Epithelial cell of prostate (primary cell): ENCODE data around the gene ILDR2.
A peak's percentile ranks its signal among the peaks of the same experiment; 100 is the strongest.

Experiments
- DNase-seq: peaks from one replicate; pipeline ENCODE4 v3.0.0-alpha.2; 2011; ENCODE audit warnings: low read depth, low spot score
- H3K27ac ChIP-seq: fragments of 450-650 bp; 2 replicates; pipeline ENCODE4 v1.5.1; 2017; ENCODE audit warnings: mild to moderate bottlenecking

ILDR2 gene

GRCh38 chr1:166972193-166972592 lies 3.1 kb downstream of the ILDR2 start:
- no peak for DNase-seq

DNA sequence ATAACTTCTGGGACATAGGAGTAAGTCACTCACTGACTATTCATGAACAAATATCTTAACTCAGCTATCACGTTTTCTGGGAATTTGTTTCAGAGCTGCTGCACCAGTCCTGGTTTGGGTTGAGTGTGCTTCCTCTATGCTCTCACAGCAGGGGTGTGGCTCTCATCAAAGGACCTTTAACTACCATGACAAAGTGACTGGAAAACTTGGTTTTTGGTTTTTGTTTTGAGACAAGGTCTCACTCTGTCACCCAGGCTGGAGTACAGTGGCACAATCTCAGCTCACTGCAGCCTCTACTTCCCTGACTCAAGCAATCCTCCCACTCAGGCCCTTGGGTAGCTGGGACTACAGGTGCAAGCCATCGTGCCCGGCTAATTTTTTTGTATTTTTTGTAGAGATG lies 4.1 kb downstream of the ILDR2 start:
- no peak overlapping the region for H3K27ac ChIP-seq
- DNase-seq, result no peak

More at GRCh38 chr1:166972193-166972592, 3.1 kb downstream of the ILDR2 start:
- H3K27ac ChIP-seq, result no peak overlapping the region

GRCh38 chr1:166969074-166969677 lies 6.2 kb downstream of the ILDR2 start:
- H3K27ac ChIP-seq, result no peak overlapping the region
- no peak for DNase-seq

DNA sequence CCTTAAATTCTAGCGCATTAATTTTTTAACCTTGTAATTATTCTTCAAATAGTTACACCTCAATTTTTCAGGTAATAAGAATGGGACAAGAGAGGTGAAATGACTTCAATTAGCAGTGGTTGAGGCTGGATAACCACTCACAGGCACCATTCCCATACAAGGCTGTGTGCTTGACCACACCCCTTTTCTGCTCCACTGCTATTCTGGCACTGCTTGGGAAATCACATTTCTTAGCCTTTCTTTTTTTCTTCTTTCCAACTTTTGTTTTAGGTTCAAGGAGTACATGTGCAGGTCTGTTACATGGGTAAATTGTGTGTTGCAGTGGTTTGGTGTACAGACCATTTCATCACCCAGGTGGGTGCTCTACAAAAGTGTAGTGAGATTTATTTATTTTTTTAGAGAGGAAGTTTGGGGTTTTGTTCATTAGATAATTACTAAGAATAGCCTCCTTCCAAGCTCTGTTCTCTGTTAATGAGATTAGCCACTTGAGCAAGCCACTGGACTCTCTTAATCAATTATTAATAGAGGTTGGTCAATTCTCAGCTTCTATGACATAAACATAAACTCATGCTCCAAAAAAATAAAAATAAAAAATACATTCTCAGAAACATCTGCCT lies 14.4 kb downstream of the ILDR2 start:
- H3K27ac ChIP-seq, result no peak overlapping the region
- DNase-seq, result no peak

DNA sequence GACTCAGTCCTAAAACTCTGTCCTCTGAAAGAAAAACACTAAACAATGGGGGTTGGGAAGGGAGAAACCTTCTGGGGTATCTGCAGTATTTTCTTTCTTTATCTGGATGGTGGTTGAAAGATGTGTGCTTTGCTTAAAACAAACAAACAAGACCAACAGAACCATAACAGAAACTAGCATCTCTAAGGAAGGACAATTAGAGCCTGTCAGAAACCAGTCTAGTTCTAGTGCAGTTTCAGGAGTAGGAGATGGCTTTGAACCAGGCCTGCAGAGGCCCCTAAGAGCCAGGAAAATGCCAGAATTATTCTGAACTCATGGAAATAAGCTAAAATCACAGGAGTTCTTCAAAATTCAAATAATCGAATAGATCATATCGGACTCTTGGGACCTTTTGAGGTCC lies 18.5 kb downstream of the ILDR2 start:
- no peak for DNase-seq

DNA sequence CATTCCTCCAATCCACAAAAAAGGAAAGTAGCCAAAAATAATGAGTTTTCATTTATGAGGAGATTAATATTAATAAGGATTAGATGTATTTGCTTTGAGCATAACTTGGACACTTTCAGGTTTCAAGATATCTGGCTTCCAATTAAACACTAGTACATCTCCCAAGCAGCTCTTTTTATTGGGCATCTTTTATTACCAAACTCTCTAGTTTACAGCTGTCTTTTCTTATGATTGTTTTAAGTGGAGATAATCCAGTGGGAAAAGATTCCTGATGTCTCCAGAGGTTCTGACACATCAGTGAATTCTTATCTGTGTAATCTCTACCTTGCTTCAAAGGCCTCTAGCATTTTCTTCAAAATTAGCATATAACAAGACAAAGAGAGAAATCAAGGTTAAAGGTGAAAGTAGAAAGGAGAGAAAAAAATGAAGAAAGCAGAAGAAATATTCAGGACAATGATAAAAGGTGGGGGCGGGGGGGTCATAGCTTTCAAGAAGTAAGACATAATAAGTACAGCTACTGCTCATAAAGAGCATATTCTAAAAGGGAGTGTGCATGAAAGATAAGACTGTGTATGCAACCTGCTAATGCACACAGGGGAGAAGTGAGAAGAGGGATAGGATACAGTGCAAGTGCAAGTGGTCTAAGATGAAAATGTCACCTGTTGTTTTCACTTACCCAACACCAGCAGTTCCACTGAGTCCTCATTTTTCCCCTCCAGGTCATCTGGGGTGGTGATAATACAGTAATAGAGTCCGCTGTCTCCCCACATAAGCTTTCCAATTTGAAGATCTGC lies 19.1 kb downstream of the ILDR2 start:
- no peak for DNase-seq
- no peak overlapping the region for H3K27ac ChIP-seq

More for the DNA sequence above, 18.5 kb downstream of the ILDR2 start:
- H3K27ac ChIP-seq, result no peak overlapping the region

GRCh38 chr1:166953491-166953890 lies 21.8 kb downstream of the ILDR2 start:
- H3K27ac ChIP-seq, result no peak overlapping the region
- no peak for DNase-seq

GRCh38 chr1:166952002-166952746 lies 23.2 kb downstream of the ILDR2 start:
- DNase-seq, result peak; percentile 1
- H3K27ac ChIP-seq, result no peak overlapping the region

DNA sequence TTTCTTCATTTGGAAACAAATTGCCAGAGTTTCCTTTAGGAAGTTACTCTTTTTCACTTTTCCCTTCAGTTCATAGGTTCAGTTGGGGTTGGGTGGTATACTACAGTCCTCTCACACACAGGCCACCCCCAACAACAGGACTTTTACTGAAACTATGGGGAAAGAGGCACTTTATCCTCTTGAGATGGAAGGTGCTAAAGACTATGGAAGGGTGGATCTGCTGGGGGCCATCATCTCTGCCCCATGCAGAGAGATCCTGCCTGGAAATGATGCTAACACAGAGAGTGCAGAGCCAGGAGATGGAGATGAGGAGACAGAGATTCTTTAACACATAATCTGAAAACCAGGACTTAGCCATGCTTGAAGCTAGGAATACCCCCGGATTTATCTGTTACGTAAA lies 24.3 kb downstream of the ILDR2 start:
- H3K27ac ChIP-seq, result no peak overlapping the region

DNA sequence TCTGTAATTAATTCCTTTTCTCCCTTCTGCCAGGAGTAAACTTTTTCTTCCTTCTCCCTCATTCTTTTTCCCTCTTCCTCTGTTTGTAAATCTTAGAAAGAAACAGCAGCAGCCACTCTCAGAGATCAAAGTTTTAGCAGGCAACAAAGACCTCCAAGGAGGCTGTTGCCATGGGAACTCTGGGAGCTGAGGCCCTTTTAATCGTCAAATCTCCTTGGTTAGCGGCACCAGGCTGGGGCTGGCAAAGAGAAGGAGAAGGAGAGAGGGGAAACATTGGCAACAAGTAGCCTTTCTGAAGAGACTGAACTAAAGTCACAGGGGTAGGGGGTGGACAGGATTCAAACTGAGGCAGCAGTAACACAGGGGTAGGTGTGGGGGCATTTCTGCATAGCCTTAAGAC lies 25.2 kb downstream of the ILDR2 start:
- no peak for DNase-seq
- no peak overlapping the region for H3K27ac ChIP-seq

More for the DNA sequence above, 24.3 kb downstream of the ILDR2 start:
- DNase-seq, result no peak

- no peak for DNase-seq
- no peak overlapping the region for H3K27ac ChIP-seq
Observed at GRCh38 chr1:166948856-166949350, 26.4 kb downstream of the ILDR2 start.

- H3K27ac ChIP-seq, result no peak overlapping the region
- DNase-seq, result no peak
Observed at GRCh38 chr1:166947398-166948043, 27.8 kb downstream of the ILDR2 start.

DNA sequence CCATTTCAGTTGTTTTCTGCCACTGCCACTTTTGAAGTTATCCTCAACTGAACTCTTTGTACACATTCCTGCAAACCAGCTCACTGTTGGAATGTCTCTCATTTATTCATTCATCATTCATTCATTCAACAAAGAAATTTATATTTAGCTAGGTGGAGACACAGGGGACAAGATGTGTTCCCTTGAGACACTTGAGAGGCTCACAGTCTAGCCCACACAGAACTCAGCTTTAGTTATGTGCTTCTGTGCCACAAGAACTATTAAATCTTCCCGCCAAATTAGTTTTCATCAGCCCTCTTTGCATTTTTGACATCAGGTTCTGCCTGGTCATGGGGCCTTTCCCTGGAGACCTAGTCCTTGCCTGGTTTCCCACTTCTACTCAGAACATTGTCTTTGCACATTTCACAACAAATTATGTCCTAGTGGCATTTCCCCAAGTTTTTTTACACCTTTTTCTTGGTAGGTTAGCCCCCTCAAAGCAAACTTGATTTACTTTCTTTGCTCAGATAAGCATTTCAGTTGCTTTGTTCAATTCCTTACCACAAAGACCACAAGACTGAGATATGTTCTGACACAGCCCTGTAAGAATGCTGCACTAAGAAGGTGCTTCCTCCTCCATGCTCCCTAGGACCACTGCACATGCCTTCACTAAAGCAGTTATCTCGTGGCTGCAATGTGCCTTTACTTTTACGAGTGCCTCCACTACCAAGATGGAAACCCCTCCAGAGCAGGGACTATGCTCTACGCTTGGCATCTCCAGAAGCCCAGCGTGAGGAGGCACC lies 31.0 kb downstream of the ILDR2 start:
- DNase-seq, result no peak
- no peak overlapping the region for H3K27ac ChIP-seq

DNA sequence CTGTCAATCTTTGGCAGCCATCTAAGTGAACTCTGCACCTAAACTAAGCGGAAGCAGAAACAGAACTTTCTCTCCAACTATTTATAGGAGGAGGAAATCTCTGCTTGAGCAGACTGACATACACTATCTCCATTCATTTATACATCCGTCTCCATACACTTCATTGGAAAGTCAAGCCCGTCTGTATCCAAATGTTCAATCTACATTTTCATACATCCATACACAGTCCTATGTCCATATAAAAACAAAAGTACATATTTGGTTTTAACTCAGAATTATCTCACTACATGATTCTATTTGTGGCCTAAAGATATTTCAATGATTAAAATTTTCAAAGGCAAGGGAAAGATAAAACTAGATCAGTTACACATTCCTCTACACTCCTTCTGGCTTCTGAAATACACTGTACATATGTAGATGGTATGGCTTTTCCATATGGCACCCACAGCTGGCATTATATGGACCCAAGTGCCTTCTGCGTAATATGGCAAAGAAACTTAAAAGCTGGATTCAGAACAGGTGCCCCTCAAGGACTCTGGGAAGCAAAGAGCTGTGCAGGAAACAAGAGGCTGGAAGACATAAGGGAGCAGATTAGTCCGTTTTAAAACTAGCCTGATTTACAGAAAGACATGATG lies 35.5 kb downstream of the ILDR2 start:
- H3K27ac ChIP-seq, result no peak overlapping the region
- DNase-seq, result no peak

- DNase-seq, result no peak
- H3K27ac ChIP-seq, result no peak overlapping the region
Observed at GRCh38 chr1:166937962-166938361, 37.4 kb downstream of the ILDR2 start.

GRCh38 chr1:166937329-166937728 lies 38.0 kb downstream of the ILDR2 start:
- no peak overlapping the region for H3K27ac ChIP-seq
- no peak for DNase-seq

- no peak overlapping the region for H3K27ac ChIP-seq
- no peak for DNase-seq
Observed at GRCh38 chr1:166933633-166934032, 41.7 kb downstream of the ILDR2 start.

- H3K27ac ChIP-seq, result no peak overlapping the region
- DNase-seq, result no peak
Observed at GRCh38 chr1:166933140-166933539, 42.2 kb downstream of the ILDR2 start.

DNA sequence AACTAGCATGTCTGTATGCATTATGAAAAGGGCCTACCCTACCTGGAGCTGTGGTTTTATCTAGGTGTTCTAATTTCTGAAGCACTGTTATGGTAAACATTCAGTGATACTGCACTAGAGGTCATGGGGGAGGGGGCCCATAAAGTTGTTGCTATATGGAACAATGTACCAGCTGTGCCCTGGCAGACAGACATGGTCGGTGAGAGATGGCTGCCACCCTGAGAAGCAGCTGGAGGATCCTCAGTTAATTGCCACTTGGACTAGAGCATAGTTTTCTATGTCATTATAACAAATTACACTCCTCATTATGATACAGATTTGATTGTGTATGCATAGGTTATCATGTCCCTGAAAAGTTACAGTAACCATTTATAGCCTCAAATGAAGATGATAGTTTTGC lies 45.4 kb downstream of the ILDR2 start:
- no peak for DNase-seq

More for the DNA sequence above, 45.4 kb downstream of the ILDR2 start:
- H3K27ac ChIP-seq, result no peak overlapping the region
